Caco-2 (cell line): ENCODE measurements around the gene TEAD1. TPM values are rescaled to one million over a fixed set of nuclear protein-coding genes. Genes with fewer than 3 reads are reported as not detected.

Source experiments
- BruUV-seq: library from RNA; stranded (reverse); fragments of 400-500 nt; replicated peaks from 2 replicates; lab custom pipeline; 2021; lab: Mats Ljungman, UMichigan
- CTCF ChIA-PET: fragments of 300-600 bp; sonication (Branson Sonifier 250); formaldehyde crosslinking; loops from one replicate; lab custom pipeline; 2022; ENCODE audit warnings: antibody characterized with exemption; lab: Charles Lee
- POLR2A ChIA-PET: fragments of 300-600 bp; sonication (Branson Sonifier 250); formaldehyde crosslinking; loops from one replicate; lab custom pipeline; 2022; ENCODE audit warnings: antibody characterized with exemption; lab: Charles Lee
- DNase-seq, 2 experiments: peaks; one replicate each; pipeline versions ENCODE4 v3.0.0 to v3.0.0-alpha.2; 2020 to 2022
- H3K27me3 ChIP-seq: replicated peaks from 2 replicates; pipeline ENCODE4 v1.6.0; 2011; ENCODE audit warnings: low read length; ENCODE audit not compliant: control insufficient read depth, insufficient read depth
- H3K36me3 ChIP-seq: 2 replicates; pipeline ENCODE4 v1.5.1; 2011; ENCODE audit warnings: low read length; ENCODE audit not compliant: control insufficient read depth, insufficient read depth
- H3K4me1 ChIP-seq: fragments of 250-450 bp; sonication (Bioruptor Pico); 2 replicates; pipeline ENCODE4 v1.5.1; 2020; ENCODE audit warnings: mild to moderate bottlenecking
- H3K4me3 ChIP-seq: 2 replicates; pipeline ENCODE4 v1.5.1; 2011; ENCODE audit warnings: low read depth, mild to moderate bottlenecking, control low read depth, low read length
- H3K9me3 ChIP-seq: fragments of 250-450 bp; sonication (Bioruptor Pico); 2 replicates; pipeline ENCODE4 v1.5.1; 2020; ENCODE audit warnings: mild to moderate bottlenecking, moderate library complexity
- H3K27ac Mint-ChIP-seq: one replicate; pipeline ENCODE4 v1.8.0; 2022; ENCODE audit warnings: mixed read lengths; ENCODE audit not compliant: unreplicated experiment
- H3K27me3 Mint-ChIP-seq: one replicate; pipeline ENCODE4 v1.8.0; 2022; ENCODE audit warnings: mixed read lengths; ENCODE audit not compliant: insufficient read depth, unreplicated experiment
- H3K36me3 Mint-ChIP-seq: one replicate; pipeline ENCODE4 v1.8.0; 2022; ENCODE audit warnings: mild to moderate bottlenecking, mixed read lengths; ENCODE audit not compliant: insufficient read depth, unreplicated experiment
- H3K4me1 Mint-ChIP-seq: one replicate; pipeline ENCODE4 v1.8.0; 2022; ENCODE audit warnings: low read depth, mixed read lengths; ENCODE audit not compliant: unreplicated experiment
- H3K4me3 Mint-ChIP-seq: one replicate; pipeline ENCODE4 v1.8.0; 2022; ENCODE audit warnings: mild to moderate bottlenecking, moderate library complexity, mixed read lengths; ENCODE audit not compliant: unreplicated experiment
- H3K9me3 Mint-ChIP-seq: one replicate; pipeline ENCODE4 v1.8.0; 2022; ENCODE audit warnings: mixed read lengths; ENCODE audit not compliant: unreplicated experiment
- CTCF ChIP-seq, 2 experiments: fragments of 200-600 bp in 1 of 2; IDR thresholded peaks; 1 replicate in 1 of 2; 2 replicates in 1 of 2; pipeline versions ENCODE4 v1.5.1 to v1.8.0; 2011 to 2022; ENCODE audit warnings: antibody characterized with exemption in 1 of 2, control low read depth in 1 of 2, inconsistent platforms in 1 of 2, low read depth in 1 of 2, low read length in 1 of 2, mild to moderate bottlenecking in 1 of 2, moderate library complexity in 1 of 2; ENCODE audit not compliant: insufficient read depth in 1 of 2, severe bottlenecking in 1 of 2, unreplicated experiment in 1 of 2
- intact Hi-C: fragments of 100-400 bp; cut with micrococcal nuclease; formaldehyde crosslinking; loops from one replicate; pipeline ENCODE4 v1.10.0; 2022; ENCODE audit not compliant: unreplicated experiment
- total RNA-seq: library from RNA; stranded (reverse); gene quantifications from 2 replicates; pipeline ENCODE4 v1.2.3, GENCODE V29; 2022

The TEAD1 gene
- total RNA-seq, 1 experiment from 2014 or later: 144 TPM

- no peak for TF ChIP-seq CTCF (IDR thresholded peaks at IDR 0.05; ENCODE audit: insufficient read depth in 1 of 2, low read depth in 1 of 2, low read length in 1 of 2, severe bottlenecking in 1 of 2, unreplicated experiment in 1 of 2)
- CTCF ChIA-PET: no interaction called here
- intact Hi-C loops: loop anchor here (5.0 kb wide), 1 partner anchor 58 kb away; no protein-coding TSS in a partner anchor
- H3K4me3 ChIP-seq: no peak overlapping the region
- Mint-ChIP-seq H3K27ac (peak overlapping the region; percentile 93), H3K27me3 (no peaks in the 10 kb centered on the region), H3K9me3 (no peaks in the 10 kb centered on the region), H3K4me1 (peaks cover 62% of the 10 kb centered on the region), H3K4me3 (peak overlapping the region; percentile 90), H3K36me3 (peaks cover 35% of the 10 kb centered on the region)
- POLR2A ChIA-PET: interaction anchor here (2.0 kb wide), 1 partner anchor 26 kb away, joined by 15 read pairs; no protein-coding TSS in a partner anchor
- H3K36me3 ChIP-seq: no peaks in the 10 kb centered on the region
- H3K27me3 ChIP-seq: no peaks in the 10 kb centered on the region
- BruUV-seq: no TSS peak
- peaks cover 15% of the 10 kb centered on the region for H3K9me3 ChIP-seq
- no peak for DNase-seq
- H3K4me1 ChIP-seq: peaks cover 46% of the 10 kb centered on the region
These were observed 154.9 kb downstream of the TEAD1 start for GRCh38 chr11:12829131-12829530.

- peaks cover 48% of the 10 kb centered on the region for H3K4me1 ChIP-seq
- Mint-ChIP-seq H3K4me1 (peaks cover 64% of the 10 kb centered on the region), H3K27me3 (no peaks in the 10 kb centered on the region), H3K27ac (peak overlapping the region; percentile 93), H3K4me3 (peak overlapping the region; percentile 90), H3K36me3 (peaks cover 32% of the 10 kb centered on the region), H3K9me3 (no peaks in the 10 kb centered on the region)
- ChIA-PET CTCF (interaction anchor here (0.5 kb wide), 1 partner anchor 15 kb away, joined by 9 read pairs; no protein-coding TSS in a partner anchor), POLR2A (interaction anchor here (2.0 kb wide), 1 partner anchor 27 kb away, joined by 15 read pairs; no protein-coding TSS in a partner anchor)
- TF ChIP-seq CTCF (IDR thresholded peaks at IDR 0.05; ENCODE audit: insufficient read depth in 1 of 2, low read depth in 1 of 2, low read length in 1 of 2, severe bottlenecking in 1 of 2, unreplicated experiment in 1 of 2): no peak
- peaks cover 12% of the 10 kb centered on the region for H3K9me3 ChIP-seq
- no peak for DNase-seq
- H3K4me3 ChIP-seq: no peak overlapping the region
- no TSS peak for BruUV-seq
- H3K27me3 ChIP-seq: no peaks in the 10 kb centered on the region
- intact Hi-C loops: loop anchor here (5.0 kb wide), 1 partner anchor 58 kb away; no protein-coding TSS in a partner anchor
- no peaks in the 10 kb centered on the region for H3K36me3 ChIP-seq
These were observed 155.5 kb downstream of the TEAD1 start for GRCh38 chr11:12829540-12830314.

- peaks cover 57% of the 10 kb centered on the region for H3K4me1 Mint-ChIP-seq
- peak overlapping the region; percentile 1 for H3K27ac Mint-ChIP-seq
- Histone ChIP-seq H3K27me3 (no peaks in the 10 kb centered on the region), H3K4me3 (no peak overlapping the region), H3K4me1 (peaks cover 42% of the 10 kb centered on the region), H3K9me3 (no peaks in the 10 kb centered on the region), H3K36me3 (no peaks in the 10 kb centered on the region)
- no peaks in the 10 kb centered on the region for H3K27me3 Mint-ChIP-seq
- BruUV-seq: no TSS peak
- H3K36me3 Mint-ChIP-seq: peaks cover 32% of the 10 kb centered on the region
- POLR2A ChIA-PET: interaction anchor here (0.6 kb wide), 1 partner anchor 26 kb away, joined by 9 read pairs; no protein-coding TSS in a partner anchor
- TF ChIP-seq CTCF (IDR thresholded peaks at IDR 0.05; ENCODE audit: insufficient read depth in 1 of 2, low read depth in 1 of 2, low read length in 1 of 2, severe bottlenecking in 1 of 2, unreplicated experiment in 1 of 2): no peak
- no peak for DNase-seq
- intact Hi-C loops: no loop called here
- no peaks in the 10 kb centered on the region for H3K9me3 Mint-ChIP-seq
- CTCF ChIA-PET: no interaction called here
- H3K4me3 Mint-ChIP-seq: no peak overlapping the region
These were observed 157.4 kb downstream of the TEAD1 start for GRCh38 chr11:12831471-12832202.
